DOHH2 (cell line): ENCODE data around the gene R3HDM2.

Experiments
- H3F3A ChIP-seq: fragments of 200-600 bp; sonication (generic), shearing (Covaris generic); 2 replicates; pipeline ENCODE4 v1.6.0; 2016; ENCODE audit warnings: antibody characterized with exemption, mild to moderate bottlenecking; ENCODE audit not compliant: control insufficient read depth, insufficient read depth
- H3K27ac ChIP-seq: fragments of 200-600 bp; sonication (generic); 2 replicates; pipeline ENCODE4 v1.5.1; 2014; ENCODE audit warnings: low read depth, mild to moderate bottlenecking, low read length, moderate library complexity
- H3K27me3 ChIP-seq: fragments of 200-600 bp; sonication (generic); 2 replicates; pipeline ENCODE4 v1.6.1; 2014; ENCODE audit warnings: mild to moderate bottlenecking, low read length, mixed read lengths; ENCODE audit not compliant: control insufficient read depth
- H3K36me3 ChIP-seq: fragments of 200-600 bp; sonication (generic); 2 replicates; pipeline ENCODE4 v1.6.1; 2014; ENCODE audit warnings: mild to moderate bottlenecking, low read length, moderate library complexity, mixed read lengths; ENCODE audit not compliant: control insufficient read depth
- H3K4me1 ChIP-seq: fragments of 200-600 bp; sonication (generic); 2 replicates; pipeline ENCODE4 v1.6.1; 2014; ENCODE audit warnings: mild to moderate bottlenecking, low read length, mixed read lengths; ENCODE audit not compliant: control insufficient read depth
- H3K4me2 ChIP-seq: fragments of 200-600 bp; sonication (generic); 2 replicates; pipeline ENCODE4 v1.6.0; 2014; ENCODE audit warnings: mild to moderate bottlenecking, low read length, moderate library complexity
- H3K4me3 ChIP-seq: fragments of 200-600 bp; sonication (generic); 2 replicates; pipeline ENCODE4 v1.5.1; 2014; ENCODE audit warnings: mild to moderate bottlenecking, low read length, mixed read lengths
- H3K79me2 ChIP-seq: fragments of 200-600 bp; sonication (generic); 2 replicates; pipeline ENCODE4 v1.6.1; 2014; ENCODE audit warnings: mild to moderate bottlenecking, low read length, mixed read lengths; ENCODE audit not compliant: control insufficient read depth
- H3K9me2 ChIP-seq: fragments of 200-600 bp; sonication (generic); replicated peaks from 2 replicates; pipeline ENCODE4 v1.6.1; 2014; ENCODE audit warnings: mild to moderate bottlenecking, low read length, mixed read lengths; ENCODE audit not compliant: control insufficient read depth
- H3K9me3 ChIP-seq: fragments of 200-600 bp; sonication (generic); 2 replicates; pipeline ENCODE4 v1.6.1; 2014; ENCODE audit warnings: antibody characterized with exemption, low read length, mixed read lengths; ENCODE audit not compliant: control insufficient read depth, insufficient read depth
- H4K20me1 ChIP-seq: fragments of 200-600 bp; sonication (generic); 2 replicates; pipeline ENCODE4 v1.6.0; 2014; ENCODE audit warnings: low read depth, mild to moderate bottlenecking, antibody characterized with exemption, low read length, moderate library complexity; ENCODE audit not compliant: control insufficient read depth, insufficient read depth
- CTCF ChIP-seq: fragments of 200-600 bp; sonication (generic); IDR thresholded peaks from one replicate; pipeline ENCODE4 v1.5.1; 2014; ENCODE audit warnings: antibody characterized with exemption, mild to moderate bottlenecking, low read depth, low read length; ENCODE audit not compliant: poor library complexity, severe bottlenecking
- EZH2phosphoT487 ChIP-seq: fragments of 200-600 bp; sonication (generic); IDR thresholded peaks from 2 replicates; pipeline ENCODE4 v1.6.1; 2017; ENCODE audit warnings: borderline replicate concordance, mild to moderate bottlenecking, antibody characterized with exemption, low read length, moderate library complexity, mixed read lengths

The R3HDM2 gene

GRCh38 chr12:57377103-57377840 lies 53.6 kb downstream of the R3HDM2 start:
- Histone ChIP-seq H3K9me2 (no peaks in the 10 kb centered on the region), H3K27me3 (no peaks in the 10 kb centered on the region), H3K4me3 (no peak overlapping the region), H3K79me2 (0 out of 2 replicates have a peak, but pooled peaks cover 3% of the 10 kb centered on the region), H3K4me2 (no peak overlapping the region), H4K20me1 (no peaks in the 10 kb centered on the region), H3K9me3 (no peaks in the 10 kb centered on the region), H3K4me1 (no peaks in the 10 kb centered on the region), H3K27ac (no peak overlapping the region), H3K36me3 (no peaks in the 10 kb centered on the region), H3F3A (no peaks in the 10 kb centered on the region)
- no peak for TF ChIP-seq CTCF
- no peak for TF ChIP-seq EZH2phosphoT487

GRCh38 chr12:57372233-57372632 lies 58.6 kb downstream of the R3HDM2 start:
- Histone ChIP-seq H3K9me3 (no peaks in the 10 kb centered on the region), H3K27me3 (no peaks in the 10 kb centered on the region), H3K79me2 (0 out of 2 replicates have a peak, but pooled peaks cover 2% of the 10 kb centered on the region), H3F3A (no peaks in the 10 kb centered on the region), H3K36me3 (no peaks in the 10 kb centered on the region; the same call in 1 of the 2 replicates), H3K27ac (no peak overlapping the region), H3K4me1 (peaks cover 15% of the 10 kb centered on the region), H3K9me2 (no peaks in the 10 kb centered on the region), H3K4me3 (no peak overlapping the region), H3K4me2 (no peak overlapping the region), H4K20me1 (no peaks in the 10 kb centered on the region)
- TF ChIP-seq EZH2phosphoT487 (no peak), CTCF (no peak)

GRCh38 chr12:57370696-57371095 lies 60.1 kb downstream of the R3HDM2 start:
- no peak overlapping the region for H3K4me2 ChIP-seq

More at GRCh38 chr12:57370696-57371095, 60.1 kb downstream of the R3HDM2 start:
- TF ChIP-seq EZH2phosphoT487 (no peak), CTCF (no peak)
- Histone ChIP-seq H3K36me3 (no peaks in the 10 kb centered on the region; the same call in 1 of the 2 replicates), H3K4me1 (peaks cover 15% of the 10 kb centered on the region), H3K9me2 (no peaks in the 10 kb centered on the region), H3F3A (no peaks in the 10 kb centered on the region), H3K9me3 (no peaks in the 10 kb centered on the region), H4K20me1 (no peaks in the 10 kb centered on the region), H3K27me3 (no peaks in the 10 kb centered on the region), H3K4me3 (no peak overlapping the region), H3K79me2 (0 out of 2 replicates have a peak, but pooled peaks cover 2% of the 10 kb centered on the region), H3K27ac (no peak overlapping the region)
